GM18505 (cell line): Measurements from ENCODE around the gene SYT17.

Source experiments
- ATAC-seq: cut with Tn5 transposase; IDR thresholded peaks from one replicate; pipeline ENCODE4 v1.9.1; 2021; ENCODE audit not compliant: unreplicated experiment
- POLR2A ChIP-seq: IDR thresholded peaks from 4 replicates; pipeline ENCODE4 v1.6.1; 2011; ENCODE audit warnings: borderline replicate concordance; ENCODE audit not compliant: insufficient read depth, insufficient read length; ENCODE audit errors: extremely low read depth

The SYT17 gene

DNA sequence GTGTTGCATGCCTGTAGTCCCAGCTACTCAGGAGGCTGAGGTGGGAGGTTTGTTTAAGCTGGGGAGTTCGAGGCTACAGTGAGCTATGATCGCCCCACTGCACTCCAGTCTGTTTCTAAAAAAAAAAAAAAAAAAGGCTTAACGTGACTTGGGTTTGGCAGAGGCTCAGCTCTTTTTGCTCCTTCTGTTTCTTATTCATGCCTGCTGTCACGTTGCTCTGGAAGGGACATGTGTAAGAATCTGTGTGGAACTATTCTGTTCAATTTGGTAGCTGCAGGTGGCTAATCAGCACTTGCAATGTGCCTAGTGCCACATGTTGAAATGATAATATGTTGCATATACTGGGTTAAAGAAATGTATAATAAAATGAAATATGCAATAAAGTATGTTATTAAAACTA is 20.9 kb upstream of the SYT17 start:
- ATAC-seq: no peak
- no peak for TF ChIP-seq POLR2A

GRCh38 chr16:19147627-19148026 is 20.4 kb upstream of the SYT17 start:
- no peak for ATAC-seq
- no peak for TF ChIP-seq POLR2A

- no peak for ATAC-seq
- TF ChIP-seq POLR2A: no peak
These were observed 19.9 kb upstream of the SYT17 start for GRCh38 chr16:19148189-19148588.

DNA sequence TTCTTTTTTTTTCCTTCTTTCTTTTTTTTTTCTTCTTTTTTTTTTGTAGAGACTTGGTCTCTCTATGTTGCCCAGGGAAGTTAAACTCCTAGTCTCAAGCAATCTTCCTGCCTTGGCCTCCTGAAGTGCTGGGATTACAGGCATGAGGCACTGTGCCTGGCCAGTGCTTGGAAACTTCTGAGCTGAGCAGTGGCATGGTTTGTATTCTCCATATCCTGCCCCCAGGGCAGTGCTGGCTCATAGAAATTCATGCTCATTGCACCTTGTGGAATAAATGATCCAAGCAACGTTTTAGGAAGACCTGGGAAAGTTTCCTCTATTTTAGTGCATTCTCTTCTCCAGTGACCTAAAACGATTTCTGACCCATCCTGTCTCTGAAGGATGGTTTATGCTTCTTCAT is 16.7 kb upstream of the SYT17 start:
- no peak for ATAC-seq
- no peak for TF ChIP-seq POLR2A

GRCh38 chr16:19152042-19152441 is 16.0 kb upstream of the SYT17 start:
- TF ChIP-seq POLR2A: no peak
- ATAC-seq: no peak

DNA sequence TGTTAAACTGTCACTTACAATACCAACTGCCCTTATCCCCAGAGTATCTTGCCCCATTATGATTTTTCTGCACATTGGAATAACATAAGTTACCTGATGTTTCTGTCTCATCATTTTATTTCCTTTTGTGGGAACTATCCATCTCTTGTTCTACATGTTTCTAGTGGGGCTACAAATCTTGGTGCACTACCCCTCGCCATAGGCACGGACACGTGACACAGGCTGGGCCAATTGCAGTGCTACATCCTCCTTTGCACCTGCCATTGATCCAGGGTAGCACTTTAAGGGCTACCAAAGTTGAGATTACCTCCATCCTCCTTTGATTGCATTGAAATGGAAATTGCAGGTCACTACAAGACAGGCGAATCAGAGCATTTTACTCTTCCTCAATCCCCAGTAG is 14.2 kb upstream of the SYT17 start:
- no peak for TF ChIP-seq POLR2A
- ATAC-seq: no peak

DNA sequence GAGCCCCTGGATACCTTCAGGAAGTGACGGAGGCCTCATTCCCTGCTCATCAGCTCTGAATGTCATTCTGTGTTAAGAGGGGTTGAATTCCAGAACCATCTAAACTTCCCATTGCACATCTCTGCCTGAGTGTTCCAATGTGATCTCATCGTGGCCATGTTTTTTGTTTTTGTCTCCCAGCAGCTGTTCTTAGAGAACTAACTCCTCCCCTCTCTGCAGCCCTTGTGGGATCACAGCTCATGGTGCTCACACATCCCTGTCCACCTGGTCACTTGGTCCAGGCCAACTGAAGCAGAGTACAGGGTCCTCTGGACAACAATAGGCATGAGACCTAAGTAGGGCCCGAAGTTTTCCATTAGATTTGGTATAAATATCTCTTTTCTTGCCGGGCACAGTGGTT is 6.0 kb upstream of the SYT17 start:
- no peak for TF ChIP-seq POLR2A
- ATAC-seq: no peak

- TF ChIP-seq POLR2A: no peak
- no peak for ATAC-seq
These were observed 4.8 kb upstream of the SYT17 start for GRCh38 chr16:19163215-19163614.

GRCh38 chr16:19164285-19164684 is 3.8 kb upstream of the SYT17 start:
- no peak for TF ChIP-seq POLR2A
- ATAC-seq: no peak

DNA sequence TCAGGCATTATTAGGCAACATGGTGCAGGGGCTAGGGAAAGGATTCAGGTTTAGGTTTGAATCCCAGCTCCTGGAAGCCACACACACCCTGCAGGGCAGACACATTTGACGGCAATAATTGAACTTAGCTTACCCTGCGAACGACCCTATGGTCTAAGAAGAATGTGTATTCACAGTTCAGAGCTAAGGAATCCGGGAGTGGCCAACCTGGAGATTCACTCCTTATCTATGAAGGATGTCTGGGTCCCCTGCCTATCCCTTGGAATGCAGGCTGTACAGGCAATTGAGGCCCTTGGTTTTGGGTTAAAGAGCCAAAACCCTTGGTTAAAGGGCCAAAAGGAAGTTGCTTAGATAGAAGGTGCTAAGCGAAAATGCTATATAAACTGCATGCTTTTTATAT is 2.9 kb upstream of the SYT17 start:
- TF ChIP-seq POLR2A: no peak
- no peak for ATAC-seq

GRCh38 chr16:19166500-19166899 is 1.5 kb upstream of the SYT17 start:
- no peak for TF ChIP-seq POLR2A
- no peak for ATAC-seq

DNA sequence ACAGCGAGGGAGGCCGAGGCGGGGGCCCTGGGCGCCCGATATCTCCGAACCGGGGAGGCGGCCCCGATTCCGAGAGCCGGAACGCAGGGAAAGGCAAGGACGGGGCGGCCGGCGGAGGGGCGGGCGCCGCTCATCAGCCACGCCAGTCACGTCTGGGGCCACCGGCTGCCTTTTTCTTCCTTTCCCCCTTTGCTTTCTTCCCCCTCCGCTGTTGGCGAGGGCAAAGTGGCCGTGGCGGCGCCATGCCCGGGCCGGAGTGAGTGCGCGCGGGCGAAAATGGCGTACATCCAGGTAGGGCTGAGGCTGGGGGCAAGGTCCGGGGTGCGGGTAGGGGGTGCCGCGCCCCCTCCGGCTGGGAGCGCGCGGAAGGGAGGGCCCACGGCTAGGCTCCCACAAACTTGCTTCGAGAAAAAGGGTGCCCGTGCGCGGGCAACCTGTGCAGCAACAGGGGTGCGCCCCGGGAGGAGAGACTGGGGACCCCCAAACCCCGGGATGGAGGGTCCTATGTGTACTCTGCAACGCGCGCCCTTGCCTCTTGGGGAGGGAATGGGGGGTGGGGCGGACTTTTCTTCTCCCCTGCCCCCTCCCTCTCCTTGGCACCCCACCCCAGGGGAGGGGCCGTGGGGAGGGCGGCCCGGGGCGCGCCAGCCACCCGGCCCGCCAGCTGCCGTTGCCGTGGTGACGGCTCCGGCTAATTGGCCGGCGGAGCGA is 486 bp downstream of the SYT17 start:
- TF ChIP-seq POLR2A: no peak
- ATAC-seq: no peak

- no peak for TF ChIP-seq POLR2A
- no peak for ATAC-seq
These were observed 1.1 kb downstream of the SYT17 start for GRCh38 chr16:19169082-19169639.

DNA sequence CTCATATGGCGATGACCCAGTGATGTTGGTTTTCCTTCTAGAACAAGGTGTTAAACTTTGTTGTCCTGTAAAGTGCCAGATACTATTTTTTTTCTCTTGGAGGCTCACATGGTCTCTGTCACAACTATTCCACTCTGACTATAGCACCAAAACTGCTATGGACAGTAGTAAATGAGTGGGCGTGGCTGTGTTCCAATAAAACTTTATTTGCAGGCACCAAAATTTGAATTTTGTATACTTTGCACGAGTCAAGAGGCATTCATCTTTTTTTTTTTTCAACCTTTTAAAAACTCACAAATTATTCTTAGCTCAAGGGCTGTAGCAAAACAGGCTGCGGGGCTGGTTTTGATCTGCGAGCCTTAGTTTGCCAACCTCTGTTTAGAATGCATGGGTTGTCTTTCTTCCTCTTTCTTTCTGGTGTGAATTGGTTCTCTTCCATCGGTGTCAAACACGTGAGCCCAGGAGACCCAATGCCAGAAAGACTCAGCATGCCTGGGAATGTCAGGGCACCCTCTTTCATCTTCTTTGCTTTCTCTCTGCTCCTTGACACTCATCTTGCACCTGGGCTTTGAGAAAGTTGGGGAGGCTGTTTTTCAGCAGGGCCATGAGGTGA is 2.1 kb downstream of the SYT17 start:
- no peak for TF ChIP-seq POLR2A
- no peak for ATAC-seq
